Subcutaneous adipose tissue (tissue), 4 donors: ENCODE measurements around the gene SLC7A9. TPM values are rescaled to one million over a fixed set of nuclear protein-coding genes. Genes with fewer than 3 reads are reported as not detected.

ENCODE experiments used
- total RNA-seq, 4 donors: library from RNA; depleted of rRNA; stranded (reverse); fragments of >200 nt; gene quantifications; one replicate each; pipeline ENCODE4 v1.1.0, GENCODE V29; 2016
- TF ChIP-seq, protein P1 (sequence below): fragments of 450-650 bp; IDR thresholded peaks from one replicate; pipeline ENCODE4 v1.5.1; 2016; ENCODE audit warnings: low read depth, mild to moderate bottlenecking, control low read depth, antibody characterized with exemption, moderate library complexity

SLC7A9 gene
- total RNA-seq, 4 donors from 2014 or later, result 0.22 TPM; not detected in 3

DNA sequence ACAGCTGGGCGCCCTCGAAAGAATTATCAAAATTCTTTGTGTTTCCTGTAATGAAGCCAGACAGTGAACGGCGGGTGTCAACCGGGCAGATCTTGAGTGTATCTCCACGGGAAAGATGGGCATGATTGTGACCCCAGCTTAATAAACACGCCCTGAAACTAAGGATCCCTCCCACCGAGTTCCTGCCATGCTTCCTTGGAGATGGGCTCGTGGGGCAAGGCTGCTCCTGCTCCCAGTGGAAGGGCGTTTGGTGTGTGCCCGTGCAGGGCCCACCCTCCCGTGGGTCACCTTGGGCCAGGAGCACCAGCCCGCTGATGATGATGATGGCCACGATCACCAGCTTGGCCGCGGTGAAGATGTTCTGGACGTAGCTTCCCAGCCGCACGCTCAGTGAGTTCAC is 7.4 kb downstream of the SLC7A9 start:
- TF ChIP-seq, protein P1, sequence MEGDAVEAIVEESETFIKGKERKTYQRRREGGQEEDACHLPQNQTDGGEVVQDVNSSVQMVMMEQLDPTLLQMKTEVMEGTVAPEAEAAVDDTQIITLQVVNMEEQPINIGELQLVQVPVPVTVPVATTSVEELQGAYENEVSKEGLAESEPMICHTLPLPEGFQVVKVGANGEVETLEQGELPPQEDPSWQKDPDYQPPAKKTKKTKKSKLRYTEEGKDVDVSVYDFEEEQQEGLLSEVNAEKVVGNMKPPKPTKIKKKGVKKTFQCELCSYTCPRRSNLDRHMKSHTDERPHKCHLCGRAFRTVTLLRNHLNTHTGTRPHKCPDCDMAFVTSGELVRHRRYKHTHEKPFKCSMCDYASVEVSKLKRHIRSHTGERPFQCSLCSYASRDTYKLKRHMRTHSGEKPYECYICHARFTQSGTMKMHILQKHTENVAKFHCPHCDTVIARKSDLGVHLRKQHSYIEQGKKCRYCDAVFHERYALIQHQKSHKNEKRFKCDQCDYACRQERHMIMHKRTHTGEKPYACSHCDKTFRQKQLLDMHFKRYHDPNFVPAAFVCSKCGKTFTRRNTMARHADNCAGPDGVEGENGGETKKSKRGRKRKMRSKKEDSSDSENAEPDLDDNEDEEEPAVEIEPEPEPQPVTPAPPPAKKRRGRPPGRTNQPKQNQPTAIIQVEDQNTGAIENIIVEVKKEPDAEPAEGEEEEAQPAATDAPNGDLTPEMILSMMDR, result no peak

DNA sequence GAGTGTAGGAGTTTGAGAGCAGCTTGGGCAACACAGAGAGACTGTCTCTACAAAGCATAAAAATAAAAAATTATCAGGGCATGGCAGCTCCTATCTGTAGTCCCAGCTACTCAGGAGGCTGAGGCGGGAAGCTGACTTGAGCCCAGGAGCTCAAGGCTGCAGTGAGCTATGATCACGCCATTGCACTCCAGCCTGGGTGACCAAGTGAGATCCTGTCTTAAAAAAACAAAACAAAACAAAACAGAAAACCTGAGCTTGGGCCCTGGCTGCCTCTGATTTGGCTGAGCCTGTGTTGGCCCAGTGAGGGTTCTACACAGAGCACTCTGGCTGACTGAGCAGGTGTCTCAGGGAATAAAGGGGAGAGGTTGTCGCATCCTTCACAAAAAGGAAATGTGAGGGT is 8.0 kb downstream of the SLC7A9 start:
- TF ChIP-seq, protein P1, result no peak

DNA sequence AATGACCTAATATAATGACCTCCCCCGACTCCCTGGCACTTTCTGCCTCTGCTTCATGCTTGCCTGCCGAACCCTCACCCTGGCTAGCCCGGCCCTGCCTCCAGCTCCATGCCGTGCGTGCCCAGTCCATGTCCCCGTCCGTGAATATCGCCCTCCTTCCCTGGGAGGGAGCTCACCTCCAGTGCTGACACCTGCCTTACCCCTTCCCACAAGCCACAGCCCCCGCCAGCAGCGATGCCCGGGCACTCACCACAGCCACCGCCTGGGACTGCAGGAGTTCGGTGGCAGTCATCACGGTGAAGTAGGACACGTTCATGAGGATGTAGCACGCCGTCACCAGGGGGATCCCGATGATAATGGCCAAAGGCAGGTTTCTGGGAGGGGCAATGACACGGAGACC is 10.0 kb downstream of the SLC7A9 start:
- TF ChIP-seq, protein P1, result no peak

DNA sequence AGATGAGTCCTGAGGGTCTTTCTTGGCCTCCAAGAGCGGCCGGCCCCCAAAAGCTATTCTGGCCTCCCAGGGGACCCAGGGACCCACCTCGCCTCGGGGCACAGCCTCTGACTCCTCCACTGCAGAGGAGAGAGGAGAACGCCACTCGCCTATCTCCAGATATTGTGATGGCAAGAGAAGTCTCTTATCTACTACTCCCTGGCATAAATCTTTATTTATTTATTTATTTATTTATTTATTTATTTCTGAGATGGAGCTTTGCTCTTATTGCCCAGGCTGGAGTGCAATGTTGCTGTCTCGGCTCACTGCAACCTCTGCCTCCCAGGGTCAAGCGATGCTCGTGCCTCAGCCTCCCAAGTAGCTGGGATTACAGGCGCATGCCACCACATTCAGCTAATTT is 11.0 kb downstream of the SLC7A9 start:
- TF ChIP-seq, protein P1, result no peak

DNA sequence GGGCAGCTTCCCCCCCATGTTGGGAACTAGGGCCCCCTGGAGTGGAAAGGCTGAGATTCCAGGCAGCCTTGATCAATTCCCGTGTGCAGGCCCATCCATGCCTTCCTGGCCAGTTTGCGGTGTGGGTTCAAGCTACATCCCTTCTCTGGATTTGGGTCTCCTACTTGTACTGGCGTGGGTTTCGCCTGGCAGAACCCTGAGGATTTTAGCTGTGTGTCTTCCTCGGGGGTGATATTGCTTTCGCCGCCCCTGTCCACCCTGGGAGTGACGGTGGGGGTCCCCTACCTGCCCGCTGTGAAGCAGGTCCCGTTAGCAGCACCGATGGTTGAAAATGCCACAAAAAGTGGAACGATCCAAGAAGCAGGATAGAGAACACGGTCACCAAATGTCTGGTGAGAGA is 11.4 kb downstream of the SLC7A9 start:
- TF ChIP-seq, protein P1, result no peak

DNA sequence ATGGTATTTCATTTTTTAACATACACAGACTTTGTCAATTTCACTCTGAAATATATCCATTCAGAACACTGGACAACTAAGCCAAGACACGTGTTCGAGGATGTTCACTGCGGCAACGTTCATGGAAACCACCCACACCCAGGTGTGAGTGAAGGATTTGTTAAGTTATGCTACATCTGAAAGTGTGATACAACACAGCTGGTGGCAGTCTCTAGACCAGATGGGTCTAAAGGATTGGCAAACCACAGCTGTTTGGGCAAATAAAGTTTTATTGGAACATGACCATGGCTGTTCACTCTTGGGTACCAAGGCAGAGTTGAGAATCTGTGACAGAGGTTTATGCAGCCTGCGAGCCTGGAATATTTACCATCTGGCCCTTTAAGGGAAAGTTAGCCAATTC is 12.0 kb downstream of the SLC7A9 start:
- TF ChIP-seq, protein P1, result no peak

DNA sequence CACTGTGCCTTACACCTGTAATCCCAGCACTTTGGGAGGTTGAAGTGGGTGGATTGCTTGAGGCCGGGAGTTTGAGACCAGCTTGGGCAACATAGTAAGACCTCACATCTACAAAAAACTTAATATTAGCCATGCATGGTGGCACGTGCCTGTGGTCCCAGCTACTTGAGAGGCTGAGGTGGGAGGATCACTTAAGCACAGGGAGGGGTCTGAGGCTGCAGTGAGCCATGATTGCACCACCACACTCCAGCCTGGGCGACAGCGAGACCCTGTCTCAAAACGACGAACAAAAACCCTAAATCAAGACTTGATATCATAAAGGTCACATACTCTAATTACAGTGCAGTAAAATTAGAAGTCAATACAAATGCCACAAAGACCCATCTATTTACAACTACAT is 17.4 kb downstream of the SLC7A9 start:
- TF ChIP-seq, protein P1, result no peak
